ENCODE data around the gene HOXD12.

Gene HOXD12

DNA sequence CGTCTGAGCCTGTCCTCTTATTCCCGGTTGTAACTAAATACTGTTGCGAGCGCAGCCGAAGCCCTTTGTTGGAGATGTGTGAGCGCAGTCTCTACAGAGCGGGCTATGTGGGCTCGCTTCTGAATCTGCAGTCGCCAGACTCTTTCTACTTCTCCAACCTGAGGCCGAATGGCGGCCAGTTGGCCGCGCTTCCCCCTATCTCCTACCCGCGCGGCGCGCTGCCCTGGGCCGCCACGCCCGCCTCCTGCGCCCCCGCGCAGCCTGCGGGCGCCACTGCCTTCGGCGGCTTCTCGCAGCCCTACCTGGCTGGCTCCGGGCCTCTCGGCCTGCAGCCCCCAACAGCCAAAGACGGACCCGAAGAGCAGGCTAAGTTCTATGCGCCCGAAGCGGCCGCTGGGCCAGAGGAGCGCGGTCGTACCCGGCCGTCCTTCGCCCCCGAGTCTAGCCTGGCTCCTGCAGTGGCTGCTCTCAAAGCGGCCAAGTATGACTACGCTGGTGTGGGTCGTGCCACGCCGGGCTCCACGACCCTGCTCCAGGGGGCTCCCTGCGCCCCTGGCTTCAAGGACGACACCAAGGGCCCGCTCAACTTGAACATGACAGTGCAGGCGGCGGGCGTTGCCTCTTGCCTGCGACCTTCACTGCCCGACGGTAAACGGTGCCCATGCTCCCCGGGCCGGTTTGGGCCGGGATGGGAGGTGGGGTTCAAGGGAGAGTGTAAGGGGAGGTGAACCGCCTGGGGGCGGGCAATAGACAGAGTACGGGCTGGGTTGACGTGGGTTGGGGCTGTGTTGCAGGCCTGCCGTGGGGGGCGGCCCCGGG, at the start of gene HOXD12:
TSS of gene HOXD12 (plus strand) at position 68 of the 819 bp plus-strand sequence. CDS start at position 75, 7 bp downstream.
- DNase-seq (ENCODE audit: low spot score), result no peak

- DNase-seq (ENCODE audit: low spot score), result no peak
These were observed 43.2 kb upstream of the HOXD12 start for GRCh38 chr2:176056406-176056805.

DNA sequence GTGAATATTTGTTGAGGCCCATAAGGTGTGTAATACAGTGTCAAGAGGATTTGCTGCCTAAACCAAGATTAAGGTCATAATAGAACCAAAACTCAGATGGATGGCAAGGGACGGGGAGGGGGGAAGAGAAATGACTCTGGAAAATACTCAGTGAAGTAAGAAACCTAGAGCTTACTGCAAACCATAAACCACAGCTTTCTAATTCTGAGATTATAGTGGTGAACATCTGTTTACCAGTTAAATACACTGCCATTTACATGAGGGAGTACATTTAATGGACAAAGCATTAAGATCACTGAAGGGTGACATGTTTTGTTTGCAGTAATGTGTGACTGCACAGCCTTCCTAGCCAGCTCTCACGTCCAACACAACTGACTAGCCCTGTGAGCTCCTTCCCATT, 35.6 kb upstream of the HOXD12 start:
- no peak for DNase-seq (ENCODE audit: low spot score)

DNA sequence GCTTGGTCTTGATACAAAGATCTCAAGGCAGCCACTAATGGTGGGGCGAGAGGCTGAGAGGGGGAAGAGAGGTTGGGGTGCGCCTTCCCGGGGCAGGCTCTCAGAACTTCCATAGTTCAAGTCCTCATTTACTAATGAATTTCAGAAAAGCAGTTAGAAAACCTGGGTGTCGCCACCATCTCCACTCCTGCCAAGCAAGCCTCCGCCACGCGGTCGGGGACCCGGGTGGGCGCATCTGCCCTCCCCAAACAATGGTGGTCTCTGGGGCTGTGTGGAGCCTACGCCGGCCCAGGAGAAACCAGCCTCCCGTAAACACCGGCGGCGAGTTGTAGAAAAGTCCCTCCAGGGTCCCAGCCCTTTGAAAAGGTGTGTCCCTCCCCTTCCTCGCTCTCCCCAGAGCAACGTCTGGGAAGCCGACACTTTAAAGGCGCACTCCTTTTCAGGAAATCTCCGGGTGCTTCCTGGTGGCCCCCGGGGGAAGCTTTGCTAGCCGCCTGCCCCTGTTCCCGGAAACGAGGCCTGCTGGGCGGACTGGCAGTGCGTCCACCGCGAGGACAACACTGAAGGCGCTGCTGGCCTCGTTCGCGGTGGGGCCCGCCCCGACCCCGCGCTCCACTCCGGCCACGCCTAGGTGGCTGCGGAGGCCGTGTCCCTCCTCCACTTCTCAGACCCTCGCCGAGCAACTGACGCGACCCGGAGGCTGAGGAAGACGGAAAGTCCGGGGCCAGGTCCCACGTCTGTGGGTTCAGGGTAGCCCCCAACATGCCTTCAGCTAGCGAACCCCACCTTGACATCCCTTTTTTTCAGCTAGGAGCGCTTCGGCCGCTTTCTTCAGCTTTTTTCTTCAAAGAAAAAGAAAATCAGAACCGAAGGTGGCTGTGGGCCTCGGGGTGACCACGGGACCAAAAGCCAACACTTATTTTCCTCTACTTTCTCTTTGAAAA, 32.7 kb upstream of the HOXD12 start:
- DNase-seq (ENCODE audit: low spot score), result no peak

DNA sequence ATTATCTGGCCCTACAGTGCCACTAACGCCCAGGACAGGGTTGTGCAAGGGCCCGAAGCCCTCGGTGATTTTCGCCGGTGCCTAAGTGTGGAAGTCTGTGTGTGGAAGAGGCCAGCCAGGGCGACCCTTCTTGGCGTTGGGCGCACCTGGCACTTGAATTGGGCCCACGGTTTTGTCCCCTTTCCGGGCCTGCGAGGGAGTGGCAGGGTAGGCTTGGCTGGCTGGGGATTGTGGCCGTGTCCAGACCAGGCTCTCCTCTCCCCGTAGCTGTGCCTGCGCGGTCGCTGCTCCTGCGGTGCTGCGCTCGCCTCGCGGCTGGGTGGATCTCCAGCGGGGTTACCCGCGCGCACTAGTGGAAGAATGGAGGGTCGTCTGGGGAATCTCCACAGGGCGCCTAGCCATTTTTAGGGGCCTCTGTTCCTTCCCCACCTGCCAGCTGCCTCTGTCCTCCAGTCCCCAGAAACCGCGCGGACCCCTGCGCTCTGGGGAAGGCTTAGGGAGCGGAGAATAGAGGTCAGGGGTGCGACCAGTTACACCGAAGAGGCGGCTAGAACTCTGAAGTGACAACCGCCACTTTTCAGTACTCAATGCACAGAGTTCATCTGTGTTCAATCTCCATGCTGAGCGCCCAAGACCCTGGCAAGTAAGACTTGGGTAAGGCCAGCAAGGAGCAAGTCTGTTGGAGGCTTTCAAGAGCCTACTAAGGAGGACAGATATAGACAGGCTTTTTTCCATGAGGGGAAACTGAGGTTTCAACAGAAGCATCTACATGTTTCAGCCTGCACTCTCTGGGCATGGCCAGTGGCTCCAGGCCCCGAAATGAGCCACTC, 31.8 kb upstream of the HOXD12 start:
- DNase-seq (ENCODE audit: low spot score), result no peak

DNA sequence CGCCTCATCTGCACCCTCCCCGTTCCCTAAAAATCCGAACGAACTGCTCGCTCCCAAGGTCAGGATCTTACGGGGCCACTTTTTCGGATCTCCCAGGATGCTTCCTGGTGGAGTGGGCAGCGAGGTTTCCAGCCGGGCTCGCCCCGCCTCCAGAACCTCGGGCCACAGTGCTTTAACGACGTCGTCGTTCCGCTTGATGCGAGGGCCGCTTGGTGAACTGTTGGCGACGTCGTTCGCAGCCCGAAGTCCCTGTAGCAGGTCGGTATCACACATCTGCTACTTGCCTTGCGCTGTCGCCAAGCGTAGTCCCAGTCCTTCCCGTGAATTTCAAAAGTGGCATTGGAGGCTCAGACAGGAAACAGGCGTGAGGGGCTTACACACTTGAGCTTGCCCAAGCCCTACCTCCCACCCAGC, 31.2 kb upstream of the HOXD12 start:
- DNase-seq (ENCODE audit: low spot score), result no peak

DNA sequence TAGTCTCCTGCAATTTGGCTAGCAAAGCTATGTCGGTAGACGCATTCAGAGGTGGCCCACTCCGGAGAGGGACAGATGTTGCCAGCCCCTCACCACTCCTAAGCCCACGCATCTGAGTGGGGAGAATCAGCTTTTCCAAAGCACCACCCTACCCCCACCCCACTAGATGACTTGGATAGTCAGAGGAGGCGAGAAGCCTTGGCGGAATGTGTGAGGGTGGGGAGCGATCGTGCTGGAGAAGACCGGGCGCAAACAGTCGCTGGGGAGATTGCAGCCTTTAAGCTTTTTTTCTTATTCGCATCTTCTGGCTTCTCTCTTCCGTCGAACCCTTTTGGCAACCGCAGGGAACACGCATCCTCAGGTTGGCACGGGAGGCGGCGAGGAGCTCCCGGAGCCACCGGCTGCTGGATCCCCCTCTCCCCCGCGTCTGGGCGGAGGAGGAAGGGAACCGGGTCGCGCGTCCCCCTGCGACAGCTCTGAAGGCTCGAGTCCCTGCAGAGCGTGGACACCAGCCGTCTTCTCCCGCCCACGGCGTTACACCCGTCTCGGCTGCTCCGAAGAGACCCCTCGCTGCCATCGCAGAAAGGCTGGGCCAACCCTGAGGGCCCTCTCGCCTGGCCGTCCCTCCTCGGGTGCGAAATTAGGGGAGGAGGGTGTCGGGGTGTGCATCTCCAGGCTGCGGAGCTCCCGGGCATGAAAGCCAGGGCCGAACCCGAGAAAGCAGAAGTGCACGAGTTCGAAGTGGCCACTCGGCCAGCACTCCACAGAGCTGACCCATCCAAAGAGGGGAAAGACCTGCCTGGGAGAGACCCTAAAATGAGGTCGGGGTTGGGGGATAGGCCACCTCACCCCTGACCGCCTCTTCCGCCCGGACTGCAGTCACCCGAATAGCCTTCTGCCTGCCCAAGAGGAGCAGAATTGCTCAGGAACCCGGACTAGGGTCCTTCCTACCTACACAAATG, 28.0 kb upstream of the HOXD12 start:
- no peak for DNase-seq (ENCODE audit: low spot score)

GRCh38 chr2:176072292-176072669, 27.3 kb upstream of the HOXD12 start:
- DNase-seq (ENCODE audit: low spot score), result no peak

GRCh38 chr2:176072951-176073904, 26.4 kb upstream of the HOXD12 start:
- DNase-seq (ENCODE audit: low spot score), result no peak

GRCh38 chr2:176074919-176075425, 24.6 kb upstream of the HOXD12 start:
- no peak for DNase-seq (ENCODE audit: low spot score)

DNA sequence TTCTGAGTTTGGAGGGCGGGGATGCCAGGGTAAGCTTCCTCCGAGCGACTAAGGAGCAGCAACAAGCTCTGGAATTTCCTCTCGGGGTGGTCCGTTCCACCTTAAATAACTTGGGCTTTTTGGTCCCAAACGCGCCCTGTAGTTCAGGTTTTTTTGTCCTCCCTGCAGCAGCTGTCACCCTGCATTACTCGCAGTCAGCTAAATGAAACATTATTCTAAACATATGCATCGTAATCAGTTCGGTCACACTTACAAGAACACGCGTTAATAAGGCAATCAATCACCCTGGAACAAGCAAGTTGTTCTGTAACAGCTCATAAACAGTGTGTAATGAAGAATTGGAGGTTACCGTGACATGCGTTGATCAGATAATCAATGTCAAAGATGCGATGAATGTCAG, 24.1 kb upstream of the HOXD12 start:
- no peak for DNase-seq (ENCODE audit: low spot score)

- DNase-seq (ENCODE audit: low spot score), result no peak
These were observed 23.5 kb upstream of the HOXD12 start for GRCh38 chr2:176076063-176076462.

- DNase-seq (ENCODE audit: low spot score), result no peak
These were observed 22.8 kb upstream of the HOXD12 start for GRCh38 chr2:176076796-176077195.

DNA sequence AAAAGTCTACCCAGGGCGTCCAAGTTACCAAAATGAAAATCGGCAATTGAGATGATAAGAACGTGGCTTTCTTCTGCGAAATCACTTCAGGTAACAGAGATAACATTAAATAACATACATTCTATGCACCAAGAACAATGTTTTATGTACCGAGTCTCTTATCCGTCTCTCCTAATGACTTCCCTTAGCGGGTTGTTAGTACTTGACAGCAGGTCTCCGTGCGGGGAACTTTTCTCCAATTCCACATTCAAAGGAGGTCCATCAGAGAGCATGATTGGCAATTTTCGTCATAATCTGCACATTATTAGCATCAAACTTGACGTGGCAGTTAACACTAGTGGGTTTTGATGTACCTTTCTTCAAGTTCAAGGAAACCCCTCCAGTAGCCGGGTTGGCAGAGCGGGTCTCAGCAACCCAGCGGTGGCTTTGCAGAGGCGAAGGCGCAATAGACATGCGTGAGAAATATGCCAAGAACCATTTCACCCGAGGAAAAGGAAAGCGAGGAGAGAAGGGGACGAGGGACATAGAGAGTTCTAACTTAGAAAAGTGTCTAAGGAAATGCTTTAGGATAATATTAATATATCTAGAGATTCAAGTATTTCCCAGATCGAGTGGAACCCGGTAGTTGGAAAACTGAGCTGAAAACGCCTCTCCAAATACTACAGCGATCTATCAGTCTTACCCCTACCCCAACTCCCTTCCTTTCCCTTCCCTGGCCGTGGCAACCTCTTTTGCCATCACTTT, 20.9 kb upstream of the HOXD12 start:
- DNase-seq (ENCODE audit: low spot score), result no peak

GRCh38 chr2:176079285-176079830, 20.2 kb upstream of the HOXD12 start:
- DNase-seq (ENCODE audit: low spot score), result no peak

DNA sequence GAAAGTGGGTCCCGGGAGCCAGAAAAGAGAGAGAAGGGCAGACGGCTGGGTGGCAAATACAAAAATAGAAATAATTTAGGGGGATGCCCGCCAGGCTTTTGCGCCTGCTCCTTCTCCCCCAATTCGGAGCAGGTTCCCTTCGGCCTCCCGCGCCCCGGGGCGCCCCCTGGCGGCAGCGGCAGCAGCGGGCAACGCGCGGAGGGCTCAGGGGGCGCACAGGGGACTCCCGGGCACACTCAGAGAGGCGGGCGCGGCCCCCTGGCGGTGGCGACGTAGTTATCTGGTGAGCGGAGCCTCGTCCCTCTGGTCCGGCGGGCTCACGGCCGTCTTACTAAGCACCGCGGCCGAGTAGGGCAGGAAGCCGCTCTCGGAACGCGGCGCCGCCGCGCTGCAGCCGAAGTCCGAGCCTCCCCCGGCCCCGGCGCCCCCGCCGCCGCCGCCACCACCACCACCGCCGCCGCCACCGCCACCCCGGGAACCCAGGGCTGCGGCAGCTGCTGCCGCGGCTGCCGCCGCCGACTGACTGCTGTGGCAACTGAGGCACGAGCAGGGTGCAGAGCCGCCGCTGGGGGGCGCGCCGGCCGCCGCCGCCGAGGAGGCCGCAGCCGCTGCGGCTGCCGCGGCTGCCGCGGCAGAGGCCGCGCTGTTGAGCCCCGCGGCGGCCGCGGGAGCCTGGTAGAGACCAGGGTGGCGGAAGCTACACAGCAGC, 19.6 kb upstream of the HOXD12 start:
- DNase-seq (ENCODE audit: low spot score), result no peak

DNA sequence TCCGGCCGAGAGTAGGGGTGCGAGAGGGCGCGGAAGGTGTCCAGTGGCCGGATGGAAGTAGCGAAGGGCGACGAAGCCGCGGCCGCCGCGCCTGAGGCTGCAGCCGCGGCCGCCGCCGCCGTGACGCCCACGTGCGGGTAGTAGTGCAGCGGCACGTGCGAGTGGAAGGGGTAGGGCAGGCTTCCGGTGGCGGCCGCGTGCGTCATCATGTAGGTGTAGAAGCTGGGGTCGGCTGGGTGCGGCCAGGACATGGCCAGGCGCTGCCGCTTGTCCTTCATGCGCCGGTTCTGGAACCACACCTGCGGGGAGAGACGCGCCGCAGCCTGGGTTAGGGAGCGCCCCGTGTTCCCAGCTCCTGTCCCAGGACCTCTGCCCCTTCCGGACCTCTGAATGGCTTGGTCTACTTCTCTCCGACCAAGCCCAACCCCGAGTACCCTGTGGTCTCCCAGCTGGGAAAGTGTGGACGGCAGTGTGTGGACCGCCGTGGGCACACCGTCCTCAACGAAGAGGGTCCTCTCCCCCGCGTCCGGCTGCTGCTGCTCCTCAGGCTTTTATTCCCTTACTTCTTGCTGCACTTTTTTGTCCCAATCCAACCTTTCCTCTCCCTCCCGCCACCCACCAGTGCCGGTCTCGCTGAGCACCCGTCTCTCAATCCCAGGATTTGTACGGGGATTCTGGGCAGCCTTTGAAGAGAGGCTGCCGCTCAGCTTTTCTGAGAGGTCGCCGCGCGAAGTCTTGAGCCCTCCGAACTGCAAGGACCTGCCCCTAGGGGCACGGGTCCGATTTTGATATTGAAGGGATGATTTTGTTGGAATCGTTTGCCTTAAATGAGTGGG, 18.8 kb upstream of the HOXD12 start:
- DNase-seq (ENCODE audit: low spot score), result no peak

All from CD4-positive, alpha-beta T cell treated with Interleukin-6 at 100 ng/mL for 8 hours (primary cell).